ENCODE data around the gene EPOP. TPM values are rescaled to one million over a fixed set of nuclear protein-coding genes. Genes with fewer than 3 reads are reported as not detected.

The EPOP gene
- total RNA-seq, 1 donor, result 2.2 TPM

GRCh38 chr17:38672788-38673706, 1.7 kb downstream of the EPOP start:
- TF ChIP-seq CTCF (IDR thresholded peaks at IDR 0.05; ENCODE audit: extremely low read depth, low read depth, low read length), result no peak
- H3K4me3 ChIP-seq (ENCODE audit: insufficient read depth, low read length), result no peak overlapping the region
- H4K20me1 ChIP-seq (ENCODE audit: insufficient read depth, low read length), result no peaks in the 10 kb centered on the region
- no peak overlapping the region for H3K27ac ChIP-seq (ENCODE audit: low read depth, low read length)
- H3K9me3 ChIP-seq (ENCODE audit: low read depth, low read length), result no peaks in the 10 kb centered on the region
- peaks cover 8% of the 10 kb centered on the region for H3K4me1 ChIP-seq (ENCODE audit: insufficient read depth, low read length)
- no peaks in the 10 kb centered on the region for H3K79me2 ChIP-seq (ENCODE audit: insufficient read depth, low read length)
- H3K4me2 ChIP-seq (ENCODE audit: insufficient read depth, low read length), result peak overlapping the region; percentile 78
- no peaks in the 10 kb centered on the region for H3K36me3 ChIP-seq (ENCODE audit: insufficient read depth, low read length)
- no peak overlapping the region for H2AFZ ChIP-seq (ENCODE audit: low read length)
- H3K27me3 ChIP-seq (ENCODE audit: insufficient read depth, low read length), result peaks cover 62% of the 10 kb centered on the region
- peak; percentile 81 for DNase-seq (ENCODE audit: insufficient read length, low spot score, missing footprints)

GRCh38 chr17:38671939-38672720, 2.6 kb downstream of the EPOP start:
- Histone ChIP-seq H3K4me3 (ENCODE audit: insufficient read depth, low read length) (no peak overlapping the region), H3K27me3 (ENCODE audit: insufficient read depth, low read length) (peaks cover 65% of the 10 kb centered on the region), H2AFZ (ENCODE audit: low read length) (no peak overlapping the region), H3K4me1 (ENCODE audit: insufficient read depth, low read length) (peaks cover 6% of the 10 kb centered on the region), H3K4me2 (ENCODE audit: insufficient read depth, low read length) (no peak overlapping the region), H3K27ac (ENCODE audit: low read depth, low read length) (no peak overlapping the region), H3K36me3 (ENCODE audit: insufficient read depth, low read length) (no peaks in the 10 kb centered on the region), H4K20me1 (ENCODE audit: insufficient read depth, low read length) (no peaks in the 10 kb centered on the region), H3K9me3 (ENCODE audit: low read depth, low read length) (no peaks in the 10 kb centered on the region), H3K79me2 (ENCODE audit: insufficient read depth, low read length) (no peaks in the 10 kb centered on the region)
- TF ChIP-seq CTCF (IDR thresholded peaks at IDR 0.05; ENCODE audit: extremely low read depth, low read depth, low read length), result no peak
- DNase-seq (ENCODE audit: insufficient read length, low spot score, missing footprints), result peak; percentile 65

GRCh38 chr17:38669520-38669919, 5.2 kb downstream of the EPOP start:
- no peak overlapping the region for H2AFZ ChIP-seq (ENCODE audit: low read length)
- no peak overlapping the region for H3K4me3 ChIP-seq (ENCODE audit: insufficient read depth, low read length)
- H3K4me1 ChIP-seq (ENCODE audit: insufficient read depth, low read length), result no peaks in the 10 kb centered on the region
- H3K27ac ChIP-seq (ENCODE audit: low read depth, low read length), result no peak overlapping the region
- no peaks in the 10 kb centered on the region for H3K9me3 ChIP-seq (ENCODE audit: low read depth, low read length)
- H3K79me2 ChIP-seq (ENCODE audit: insufficient read depth, low read length), result no peaks in the 10 kb centered on the region
- no peaks in the 10 kb centered on the region for H3K36me3 ChIP-seq (ENCODE audit: insufficient read depth, low read length)
- H4K20me1 ChIP-seq (ENCODE audit: insufficient read depth, low read length), result no peaks in the 10 kb centered on the region
- TF ChIP-seq CTCF (IDR thresholded peaks at IDR 0.05; ENCODE audit: extremely low read depth, low read depth, low read length), result no peak
- H3K4me2 ChIP-seq (ENCODE audit: insufficient read depth, low read length), result no peak overlapping the region
- DNase-seq (ENCODE audit: insufficient read length, low spot score, missing footprints), result peak; percentile 67
- H3K27me3 ChIP-seq (ENCODE audit: insufficient read depth, low read length), result peaks cover 65% of the 10 kb centered on the region

- no peaks in the 10 kb centered on the region for H3K4me1 ChIP-seq (ENCODE audit: insufficient read depth, low read length)
- H3K36me3 ChIP-seq (ENCODE audit: insufficient read depth, low read length), result no peaks in the 10 kb centered on the region
- no peaks in the 10 kb centered on the region for H3K9me3 ChIP-seq (ENCODE audit: low read depth, low read length)
- DNase-seq (ENCODE audit: insufficient read length, low spot score, missing footprints), result no peak
- H3K4me2 ChIP-seq (ENCODE audit: insufficient read depth, low read length), result no peak overlapping the region
- no peak for TF ChIP-seq CTCF (IDR thresholded peaks at IDR 0.05; ENCODE audit: extremely low read depth, low read depth, low read length)
- H3K79me2 ChIP-seq (ENCODE audit: insufficient read depth, low read length), result no peaks in the 10 kb centered on the region
- no peak overlapping the region for H3K27ac ChIP-seq (ENCODE audit: low read depth, low read length)
- H3K4me3 ChIP-seq (ENCODE audit: insufficient read depth, low read length), result no peak overlapping the region
- H4K20me1 ChIP-seq (ENCODE audit: insufficient read depth, low read length), result no peaks in the 10 kb centered on the region
- H2AFZ ChIP-seq (ENCODE audit: low read length), result no peak overlapping the region
- H3K27me3 ChIP-seq (ENCODE audit: insufficient read depth, low read length), result peaks cover 48% of the 10 kb centered on the region
Measured at GRCh38 chr17:38667787-38668122, 7.0 kb downstream of the EPOP start.
